ENCODE data around the gene PHRF1. TPM values are rescaled to one million over a fixed set of nuclear protein-coding genes. Genes with fewer than 3 reads are reported as not detected.

PHRF1 gene
- total RNA-seq, 1 experiment from 2014 or later: 31.8 TPM

- no peaks in the 10 kb centered on the region for H3K4me1 Mint-ChIP-seq (ENCODE audit: insufficient read depth, unreplicated experiment)
- POLR2A ChIA-PET: interaction anchor here (0.8 to 3.0 kb wide), 2 partner anchors 13 to 23 kb away, joined by 3 to 10 read pairs; no protein-coding TSS in a partner anchor
Observed at GRCh38 chr11:629237-629583, 52.9 kb downstream of the PHRF1 start.

DNA sequence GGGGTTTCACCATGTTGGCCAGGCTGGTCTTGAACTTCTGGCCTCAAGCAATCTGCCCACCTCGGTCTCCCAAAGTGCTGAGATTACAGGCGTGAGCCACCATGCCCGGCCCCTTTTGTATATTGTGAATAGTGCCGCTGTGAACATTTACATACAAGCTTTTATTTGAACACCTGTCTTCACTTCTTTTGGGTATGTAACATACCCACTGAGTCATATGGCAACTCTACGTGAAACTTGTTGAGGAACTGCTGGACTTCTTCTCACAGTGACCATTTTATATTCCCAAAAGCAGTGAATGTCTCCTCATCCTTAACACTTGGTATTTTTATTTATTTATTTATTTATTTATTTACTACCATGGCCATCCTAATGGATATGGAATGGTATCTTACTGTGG lies 54.6 kb downstream of the PHRF1 start:
- ChIA-PET CTCF (no interaction called here), POLR2A (interaction anchor here (3.0 kb wide), 1 partner anchor 11 kb away, joined by 10 read pairs; no protein-coding TSS in a partner anchor)
- peaks cover 21% of the 10 kb centered on the region for H3K36me3 Mint-ChIP-seq (ENCODE audit: insufficient read depth, unreplicated experiment)
- no TSS peak for BruUV-seq (replicated peaks)
- H3K9me3 Mint-ChIP-seq (ENCODE audit: unreplicated experiment): no peaks in the 10 kb centered on the region
- H3K27ac Mint-ChIP-seq (ENCODE audit: low read depth, unreplicated experiment): no peak overlapping the region
- TF ChIP-seq, protein P1, sequence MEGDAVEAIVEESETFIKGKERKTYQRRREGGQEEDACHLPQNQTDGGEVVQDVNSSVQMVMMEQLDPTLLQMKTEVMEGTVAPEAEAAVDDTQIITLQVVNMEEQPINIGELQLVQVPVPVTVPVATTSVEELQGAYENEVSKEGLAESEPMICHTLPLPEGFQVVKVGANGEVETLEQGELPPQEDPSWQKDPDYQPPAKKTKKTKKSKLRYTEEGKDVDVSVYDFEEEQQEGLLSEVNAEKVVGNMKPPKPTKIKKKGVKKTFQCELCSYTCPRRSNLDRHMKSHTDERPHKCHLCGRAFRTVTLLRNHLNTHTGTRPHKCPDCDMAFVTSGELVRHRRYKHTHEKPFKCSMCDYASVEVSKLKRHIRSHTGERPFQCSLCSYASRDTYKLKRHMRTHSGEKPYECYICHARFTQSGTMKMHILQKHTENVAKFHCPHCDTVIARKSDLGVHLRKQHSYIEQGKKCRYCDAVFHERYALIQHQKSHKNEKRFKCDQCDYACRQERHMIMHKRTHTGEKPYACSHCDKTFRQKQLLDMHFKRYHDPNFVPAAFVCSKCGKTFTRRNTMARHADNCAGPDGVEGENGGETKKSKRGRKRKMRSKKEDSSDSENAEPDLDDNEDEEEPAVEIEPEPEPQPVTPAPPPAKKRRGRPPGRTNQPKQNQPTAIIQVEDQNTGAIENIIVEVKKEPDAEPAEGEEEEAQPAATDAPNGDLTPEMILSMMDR (IDR thresholded peaks at IDR 0.05; ENCODE audit: unreplicated experiment): no peak
- DNase-seq (ENCODE audit: unreplicated experiment): no peak
- H3K4me3 Mint-ChIP-seq (ENCODE audit: unreplicated experiment): no peak overlapping the region
- no peaks in the 10 kb centered on the region for H3K4me1 Mint-ChIP-seq (ENCODE audit: insufficient read depth, unreplicated experiment)
- no peaks in the 10 kb centered on the region for H3K27me3 Mint-ChIP-seq (ENCODE audit: insufficient read depth, unreplicated experiment)
- intact Hi-C loops (cut with micrococcal nuclease): no loop called here

More at GRCh38 chr11:629237-629583, 52.9 kb downstream of the PHRF1 start:
- H3K4me3 Mint-ChIP-seq (ENCODE audit: unreplicated experiment): no peak overlapping the region
- BruUV-seq (replicated peaks): no TSS peak
- intact Hi-C loops (cut with micrococcal nuclease): no loop called here
- no peaks in the 10 kb centered on the region for H3K9me3 Mint-ChIP-seq (ENCODE audit: unreplicated experiment)
- no peak overlapping the region for H3K27ac Mint-ChIP-seq (ENCODE audit: low read depth, unreplicated experiment)
- no peaks in the 10 kb centered on the region for H3K27me3 Mint-ChIP-seq (ENCODE audit: insufficient read depth, unreplicated experiment)
- peaks cover 15% of the 10 kb centered on the region for H3K36me3 Mint-ChIP-seq (ENCODE audit: insufficient read depth, unreplicated experiment)
- CTCF ChIA-PET: no interaction called here
- TF ChIP-seq, protein P1 (IDR thresholded peaks at IDR 0.05; ENCODE audit: unreplicated experiment): no peak
- DNase-seq (ENCODE audit: unreplicated experiment): no peak

DNA sequence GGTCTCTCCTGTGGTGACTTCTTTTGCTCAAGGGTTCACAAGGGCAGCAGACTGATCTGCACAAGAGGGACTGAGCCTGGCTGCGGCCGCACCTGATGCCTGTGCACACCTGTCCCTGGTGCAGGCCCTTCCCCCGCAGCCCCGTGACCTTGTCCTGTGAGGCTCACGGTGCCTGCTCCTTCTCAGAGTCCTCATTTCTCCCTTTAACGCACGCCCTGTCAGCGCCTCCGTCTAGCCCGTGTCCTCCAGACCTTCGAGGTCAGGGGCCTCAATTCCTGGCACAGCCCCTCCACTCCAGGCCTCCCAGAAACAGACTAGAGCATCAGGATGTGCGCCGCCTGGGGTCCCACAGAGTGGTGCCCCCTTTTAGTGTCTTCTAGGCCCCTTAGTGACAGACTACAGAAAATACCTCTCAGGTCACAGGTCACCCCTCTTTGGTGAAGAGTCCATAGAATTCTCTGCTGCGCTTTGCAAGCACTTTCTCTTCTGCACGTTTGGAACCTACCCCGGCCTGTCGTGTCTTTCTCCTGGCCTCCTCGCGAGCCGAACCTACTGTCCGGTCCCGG lies 59.8 kb downstream of the PHRF1 start:
- Mint-ChIP-seq H3K27ac (ENCODE audit: low read depth, unreplicated experiment) (no peak overlapping the region), H3K9me3 (ENCODE audit: unreplicated experiment) (no peaks in the 10 kb centered on the region), H3K36me3 (ENCODE audit: insufficient read depth, unreplicated experiment) (peaks cover 28% of the 10 kb centered on the region), H3K4me1 (ENCODE audit: insufficient read depth, unreplicated experiment) (no peaks in the 10 kb centered on the region), H3K27me3 (ENCODE audit: insufficient read depth, unreplicated experiment) (no peaks in the 10 kb centered on the region), H3K4me3 (ENCODE audit: unreplicated experiment) (no peak overlapping the region)
- DNase-seq (ENCODE audit: unreplicated experiment): no peak
- TF ChIP-seq, protein P1 (IDR thresholded peaks at IDR 0.05; ENCODE audit: unreplicated experiment): no peak
- CTCF ChIA-PET: no interaction called here
- POLR2A ChIA-PET: no interaction called here
- intact Hi-C loops (cut with micrococcal nuclease): no loop called here
- BruUV-seq (replicated peaks): no TSS peak

DNA sequence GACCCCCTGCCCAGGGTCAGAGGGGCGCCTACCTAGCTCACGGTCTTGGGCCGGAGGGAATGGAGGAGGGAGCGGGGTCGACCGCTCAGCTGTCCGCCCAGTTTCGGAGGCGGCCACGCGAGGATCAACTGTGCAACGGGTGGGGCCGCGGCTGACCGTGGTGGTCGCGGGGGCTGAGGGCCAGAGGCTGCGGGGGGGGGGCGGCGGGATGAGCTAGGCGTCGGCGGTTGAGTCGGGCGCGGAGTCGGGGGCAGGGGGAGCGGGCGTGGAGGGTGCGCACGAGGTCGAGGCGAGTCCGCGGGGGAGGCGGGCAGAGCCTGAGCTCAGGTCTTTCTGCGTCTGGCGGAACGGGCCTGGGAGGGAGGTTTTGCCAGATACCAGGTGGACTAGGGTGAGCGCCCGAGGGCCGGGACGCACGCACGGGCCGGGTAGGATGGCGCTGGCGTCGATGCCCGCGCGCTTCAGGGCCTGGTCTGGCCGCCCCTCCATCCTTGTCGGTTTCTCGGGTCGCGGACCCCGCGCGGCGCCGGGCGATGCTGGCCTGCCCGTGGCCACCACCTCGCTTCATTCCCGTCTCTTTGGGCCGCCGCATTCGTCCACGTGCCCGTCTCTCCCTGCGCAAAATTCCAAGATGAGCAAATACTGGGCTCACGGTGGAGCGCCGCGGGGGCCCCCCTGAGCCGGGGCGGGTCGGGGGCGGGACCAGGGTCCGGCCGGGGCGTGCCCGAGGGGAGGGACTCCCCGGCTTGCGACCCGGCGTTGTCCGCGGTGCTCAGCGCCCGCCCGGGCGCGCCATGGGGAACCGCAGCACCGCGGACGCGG lies 60.5 kb downstream of the PHRF1 start, which contains the start of gene DRD4:
TSS of gene DRD4 (plus strand) at position 759 of the 822 bp plus-strand sequence. CDS start at position 795, 36 bp downstream.
- TF ChIP-seq, protein P1 (IDR thresholded peaks at IDR 0.05; ENCODE audit: unreplicated experiment): no peak
- no peaks in the 10 kb centered on the region for H3K4me1 Mint-ChIP-seq (ENCODE audit: insufficient read depth, unreplicated experiment)
- H3K27me3 Mint-ChIP-seq (ENCODE audit: insufficient read depth, unreplicated experiment): no peaks in the 10 kb centered on the region
- H3K9me3 Mint-ChIP-seq (ENCODE audit: unreplicated experiment): no peaks in the 10 kb centered on the region
- no peak within 1 kb of the TSS for H3K27ac Mint-ChIP-seq (ENCODE audit: low read depth, unreplicated experiment)
- no TSS peak for BruUV-seq (replicated peaks)
- ChIA-PET POLR2A (no interaction called here), CTCF (no interaction called here)
- no peak within 1 kb of the TSS for H3K4me3 Mint-ChIP-seq (ENCODE audit: unreplicated experiment)
- peaks cover 33% of the 10 kb centered on the region for H3K36me3 Mint-ChIP-seq (ENCODE audit: insufficient read depth, unreplicated experiment)
- intact Hi-C loops (cut with micrococcal nuclease): no loop called here
- DNase-seq (ENCODE audit: unreplicated experiment): no peak
